NT2/D1 (cell line): Measurements from ENCODE around the gene PML.

ENCODE experiments used
- SUZ12 ChIP-seq: IDR thresholded peaks from 2 replicates; pipeline ENCODE4 v1.6.1; 2011; ENCODE audit not compliant: insufficient read length, insufficient read depth; ENCODE audit errors: extremely low read depth
- YY1 ChIP-seq: IDR thresholded peaks from 2 replicates; pipeline ENCODE4 v1.6.1; 2011; ENCODE audit not compliant: insufficient read length, insufficient read depth
- ZNF274 ChIP-seq: IDR thresholded peaks from 2 replicates; pipeline ENCODE4 v1.6.1; 2011; ENCODE audit warnings: mild to moderate bottlenecking, low read depth, low read length

GRCh38 chr15:73987681-73988444 lies 6.7 kb upstream of the PML start:
- TF ChIP-seq ZNF274, result no peak
- TF ChIP-seq SUZ12, result no peak
- no peak for TF ChIP-seq YY1
